Measurements from ENCODE around the gene SNX30.

DNA sequence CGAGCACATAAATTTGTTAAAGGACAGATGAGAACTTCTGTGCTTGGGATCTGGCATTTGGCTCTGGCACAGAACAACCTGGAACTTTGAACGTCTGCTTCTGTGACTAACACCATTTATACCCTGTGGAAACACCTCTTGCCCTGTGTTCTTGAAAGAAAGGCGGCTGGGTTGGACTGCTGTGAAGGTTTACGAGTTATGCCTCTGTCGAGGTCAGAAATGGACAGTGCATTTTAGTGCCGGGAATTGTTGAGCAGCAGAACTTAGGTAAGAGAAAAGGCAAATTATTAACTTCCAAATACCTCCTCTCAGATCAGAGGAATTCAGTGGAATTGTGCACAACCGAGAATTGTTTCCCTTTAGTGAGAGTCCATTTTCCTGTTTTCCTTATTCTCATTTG is 18.6 kb upstream of the SNX30 start:
- TF ChIP-seq, protein P1, sequence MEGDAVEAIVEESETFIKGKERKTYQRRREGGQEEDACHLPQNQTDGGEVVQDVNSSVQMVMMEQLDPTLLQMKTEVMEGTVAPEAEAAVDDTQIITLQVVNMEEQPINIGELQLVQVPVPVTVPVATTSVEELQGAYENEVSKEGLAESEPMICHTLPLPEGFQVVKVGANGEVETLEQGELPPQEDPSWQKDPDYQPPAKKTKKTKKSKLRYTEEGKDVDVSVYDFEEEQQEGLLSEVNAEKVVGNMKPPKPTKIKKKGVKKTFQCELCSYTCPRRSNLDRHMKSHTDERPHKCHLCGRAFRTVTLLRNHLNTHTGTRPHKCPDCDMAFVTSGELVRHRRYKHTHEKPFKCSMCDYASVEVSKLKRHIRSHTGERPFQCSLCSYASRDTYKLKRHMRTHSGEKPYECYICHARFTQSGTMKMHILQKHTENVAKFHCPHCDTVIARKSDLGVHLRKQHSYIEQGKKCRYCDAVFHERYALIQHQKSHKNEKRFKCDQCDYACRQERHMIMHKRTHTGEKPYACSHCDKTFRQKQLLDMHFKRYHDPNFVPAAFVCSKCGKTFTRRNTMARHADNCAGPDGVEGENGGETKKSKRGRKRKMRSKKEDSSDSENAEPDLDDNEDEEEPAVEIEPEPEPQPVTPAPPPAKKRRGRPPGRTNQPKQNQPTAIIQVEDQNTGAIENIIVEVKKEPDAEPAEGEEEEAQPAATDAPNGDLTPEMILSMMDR (IDR thresholded peaks at IDR 0.05), result no peak
- TF ChIP-seq POLR2AphosphoS5 (IDR thresholded peaks at IDR 0.05) (no peak), POLR2A (IDR thresholded peaks at IDR 0.05) (no peak), EP300 (IDR thresholded peaks at IDR 0.05) (no peak)

Data from sigmoid colon (tissue), 4 donors.